GOT3 (cell line): ENCODE measurements around the gene NR2F1.
A peak's percentile ranks its signal among the peaks of the same experiment; 100 is the strongest.
"Not testable (repeated sequence)": the region's sequence is repeated elsewhere in the genome, so short reads cannot be mapped to it uniquely, and the experiment has no call there.

ENCODE experiments used
- DNase-seq: peaks from one replicate; lab custom pipeline; 2025; ENCODE audit warnings: mixed read lengths; lab: John Stamatoyannopoulos, UW

Gene NR2F1

DNA sequence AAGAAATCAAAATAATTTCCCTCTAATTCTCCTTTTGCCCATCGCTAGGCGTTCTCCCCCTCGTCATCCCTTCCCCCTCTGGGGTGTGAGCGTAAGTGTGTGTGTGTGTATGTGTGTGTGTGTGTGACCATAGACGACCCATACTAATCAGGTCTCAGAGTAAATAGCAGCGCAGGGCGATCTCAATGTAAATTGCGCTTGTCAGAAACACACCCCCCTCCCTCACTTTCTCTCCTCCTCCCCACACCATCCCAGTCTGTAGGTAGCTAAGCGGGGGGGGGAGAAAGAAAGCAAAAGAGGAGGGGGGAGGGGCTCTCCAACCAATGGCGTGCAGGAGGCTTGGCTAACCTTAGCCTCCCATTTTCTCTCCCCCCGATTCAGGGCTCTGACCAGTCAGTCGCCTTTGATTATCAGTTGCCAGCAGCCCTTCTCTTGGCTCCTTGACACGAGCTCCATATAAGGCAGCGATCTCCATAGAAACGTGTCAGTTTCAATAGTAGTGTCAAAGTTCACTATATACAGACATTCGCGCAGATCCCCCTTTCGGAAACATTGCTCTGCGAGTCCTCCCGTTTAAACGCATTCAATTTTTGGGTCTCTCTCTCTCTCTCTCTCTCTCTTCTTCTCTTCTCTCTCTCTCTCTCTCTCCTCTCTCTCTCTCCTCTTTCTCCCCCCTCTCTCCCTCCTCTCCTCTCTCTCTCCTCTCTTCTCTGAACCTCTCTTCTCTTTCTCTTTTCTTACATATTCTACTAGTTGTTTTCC lies at the start of gene NR2F1:
Gene NR2F1, plus strand, starts transcription at position 546 of the 762 bp plus-strand sequence. CDS start 1,802 bp downstream, outside the sequence.
- DNase-seq: peak; percentile 35

DNA sequence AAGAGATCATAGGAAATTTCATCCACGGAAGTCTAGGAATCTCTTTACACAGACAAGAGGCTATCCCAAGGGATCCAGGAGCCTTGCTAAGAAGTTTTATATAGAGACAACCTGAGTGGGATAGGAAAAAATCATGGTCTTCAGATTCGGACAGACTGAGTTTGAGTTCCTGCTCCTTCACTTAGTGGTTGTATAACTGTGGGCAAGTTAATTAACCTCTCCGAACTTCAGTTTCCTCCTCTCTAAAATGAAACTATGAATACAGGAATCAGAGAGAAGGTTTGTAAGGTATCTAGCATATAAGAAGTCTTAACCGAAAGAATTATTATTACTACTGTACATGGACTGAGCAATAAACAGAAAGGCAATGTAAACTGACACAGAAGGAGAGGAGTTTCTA lies 37.1 kb upstream of the NR2F1 start:
- no peak for DNase-seq

DNA sequence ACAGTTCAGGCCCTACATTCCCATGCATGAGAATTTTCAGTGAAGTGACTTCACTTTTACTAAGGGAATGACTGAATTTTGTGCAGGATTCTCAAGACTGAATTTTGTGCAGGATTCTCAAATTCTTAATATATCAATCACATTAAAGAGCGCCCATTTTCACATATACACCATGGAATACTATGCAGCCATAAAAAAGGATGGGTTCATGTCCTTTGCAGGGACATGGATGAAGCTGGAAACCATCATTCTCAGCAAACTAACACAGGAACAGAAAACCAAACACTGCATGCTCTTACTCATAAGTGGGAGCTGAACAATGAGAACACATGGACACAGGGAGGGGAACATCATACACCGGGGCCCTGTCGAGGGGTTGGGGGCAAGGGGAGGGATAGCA lies 33.4 kb upstream of the NR2F1 start:
- DNase-seq: not testable (repeated sequence)

DNA sequence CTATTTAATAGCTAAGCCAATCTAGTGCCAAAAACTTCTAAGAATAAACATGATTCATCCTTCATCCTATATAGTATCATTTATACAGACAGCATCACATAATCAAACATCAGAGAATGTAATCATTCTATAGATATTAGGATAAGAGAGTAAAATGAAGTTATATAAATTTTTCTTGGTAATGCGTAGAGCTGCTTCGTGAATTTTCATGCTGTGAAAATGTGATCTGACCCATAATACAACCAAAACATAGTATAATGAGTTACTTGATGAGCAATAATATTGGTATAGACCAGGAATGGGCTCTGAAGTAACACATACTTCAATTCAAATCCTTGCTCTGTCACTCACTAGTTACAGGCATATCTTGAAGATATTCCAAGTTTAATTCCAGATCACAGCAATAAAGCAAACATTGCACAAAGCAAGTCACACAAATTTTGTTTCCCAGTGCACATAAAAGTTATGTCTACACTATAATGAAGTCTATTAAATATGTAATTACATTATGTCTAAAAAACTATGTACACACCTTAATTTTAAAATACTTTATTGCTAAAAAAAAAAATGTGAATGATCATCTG lies 25.9 kb upstream of the NR2F1 start:
- no peak for DNase-seq

DNA sequence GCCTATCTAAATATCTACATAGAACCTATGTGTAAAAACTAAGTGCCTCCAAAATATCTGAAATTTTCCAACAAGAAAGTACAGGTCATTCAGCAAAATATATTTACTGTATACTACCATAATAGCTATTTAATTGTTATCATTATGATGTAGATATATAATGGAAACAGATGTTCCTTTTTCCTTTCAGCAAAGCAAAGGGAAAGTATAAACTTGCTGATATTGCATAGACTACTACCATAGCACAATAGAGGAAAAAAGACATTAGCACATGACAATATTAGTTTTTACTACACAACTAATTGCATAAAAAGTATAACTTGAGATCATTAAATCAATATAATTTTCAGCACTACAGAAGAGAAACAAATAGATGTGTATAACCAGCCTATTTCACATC lies 16.9 kb upstream of the NR2F1 start:
- no peak for DNase-seq

DNA sequence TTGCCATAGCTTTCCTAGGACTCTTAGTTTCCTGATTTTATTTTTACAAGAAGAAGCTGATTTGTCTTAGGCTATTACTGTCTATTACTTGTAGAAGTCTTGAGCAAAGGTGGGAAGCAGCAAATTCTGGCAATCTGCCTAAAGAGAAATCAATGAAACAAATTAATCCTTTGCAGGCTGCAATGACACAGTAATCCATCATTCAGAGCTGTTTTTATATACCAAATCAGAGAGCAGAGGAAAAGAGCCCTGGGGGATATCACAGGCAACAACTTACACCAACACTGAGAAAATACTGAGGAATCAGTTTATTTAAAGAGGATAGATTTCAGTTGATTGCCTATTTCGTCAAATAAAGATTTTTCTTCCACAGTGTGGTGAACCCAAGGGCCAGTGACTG lies 15.6 kb upstream of the NR2F1 start:
- DNase-seq: no peak

DNA sequence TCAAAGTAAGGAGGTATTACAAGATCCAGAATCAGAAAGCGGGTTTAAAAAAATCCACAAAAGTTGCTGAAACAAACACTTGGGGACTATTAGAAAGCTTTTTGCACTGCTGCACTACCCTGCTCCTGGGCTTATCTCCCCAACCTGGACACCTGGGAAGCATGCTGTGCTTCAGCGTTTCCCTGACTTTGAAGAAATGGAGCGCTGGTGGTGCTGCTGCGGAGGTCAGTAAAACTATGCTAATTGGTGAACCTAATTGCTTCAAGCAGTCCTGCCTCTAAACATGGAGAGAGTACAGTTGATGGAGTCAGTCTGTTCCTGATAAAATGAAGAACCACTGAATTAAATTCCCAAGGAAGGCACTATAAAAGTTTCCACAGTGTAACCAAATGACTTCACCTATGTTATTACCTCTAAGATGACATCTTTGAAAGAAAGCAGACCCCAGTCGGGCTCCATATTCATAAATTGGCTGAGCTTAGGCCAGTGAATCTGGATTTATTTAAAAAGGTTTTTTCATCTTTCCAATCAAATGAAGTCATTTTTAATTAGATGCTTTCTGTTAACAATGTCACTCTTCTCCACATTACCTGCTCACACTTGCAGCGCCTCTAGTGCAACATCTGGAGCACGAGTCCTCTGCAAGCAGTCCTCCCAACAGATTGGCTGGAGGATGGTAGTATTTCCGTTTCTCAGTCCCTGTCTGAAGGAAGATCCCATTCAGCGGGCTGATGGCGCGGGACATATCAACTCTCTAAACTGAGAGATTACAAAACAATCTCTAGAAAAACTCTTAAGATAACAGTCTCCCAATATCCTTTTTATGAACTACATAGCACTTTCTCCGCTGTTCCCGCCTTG lies 13.5 kb upstream of the NR2F1 start:
- no peak for DNase-seq

DNA sequence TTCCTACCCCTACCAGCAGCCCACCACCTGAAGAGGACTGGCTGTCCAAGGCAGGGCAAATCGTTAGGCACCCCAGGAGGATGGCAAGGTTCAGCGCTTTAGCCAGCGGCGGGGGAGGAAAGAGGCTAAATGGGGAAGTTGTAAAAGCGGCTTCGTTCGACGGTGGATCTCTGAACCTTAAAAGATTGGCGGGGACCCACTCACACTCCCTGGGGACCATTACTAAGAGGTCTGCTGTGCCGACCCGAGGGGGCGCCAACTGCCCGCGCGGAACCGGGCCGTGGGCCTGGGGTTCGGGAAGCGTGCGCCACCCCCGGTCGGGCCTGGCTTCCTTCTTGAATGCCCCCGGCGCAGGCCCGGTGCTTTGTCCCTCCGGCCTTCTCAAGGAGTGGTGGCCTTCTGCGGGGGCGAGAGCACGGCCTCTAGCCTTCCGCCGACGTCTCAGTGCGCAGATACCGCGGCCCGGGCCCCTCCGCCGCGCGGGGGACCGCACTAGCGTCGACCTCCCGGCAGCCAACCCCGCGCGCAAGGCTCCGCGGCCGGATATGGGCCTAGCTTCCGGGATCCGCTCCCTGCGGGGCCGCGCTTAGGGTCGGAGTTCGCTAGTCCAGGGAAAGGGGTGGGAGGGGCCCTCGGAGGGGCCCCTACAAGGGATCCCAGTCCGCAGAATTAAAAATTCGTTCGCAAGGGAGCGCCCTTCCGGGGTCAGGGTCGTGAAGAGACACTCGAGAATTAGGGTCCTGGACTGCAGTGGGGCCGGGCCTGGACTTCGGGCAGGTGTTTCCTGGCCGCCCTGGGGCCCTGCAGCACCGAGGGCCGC lies 12.5 kb upstream of the NR2F1 start:
- no peak for DNase-seq

DNA sequence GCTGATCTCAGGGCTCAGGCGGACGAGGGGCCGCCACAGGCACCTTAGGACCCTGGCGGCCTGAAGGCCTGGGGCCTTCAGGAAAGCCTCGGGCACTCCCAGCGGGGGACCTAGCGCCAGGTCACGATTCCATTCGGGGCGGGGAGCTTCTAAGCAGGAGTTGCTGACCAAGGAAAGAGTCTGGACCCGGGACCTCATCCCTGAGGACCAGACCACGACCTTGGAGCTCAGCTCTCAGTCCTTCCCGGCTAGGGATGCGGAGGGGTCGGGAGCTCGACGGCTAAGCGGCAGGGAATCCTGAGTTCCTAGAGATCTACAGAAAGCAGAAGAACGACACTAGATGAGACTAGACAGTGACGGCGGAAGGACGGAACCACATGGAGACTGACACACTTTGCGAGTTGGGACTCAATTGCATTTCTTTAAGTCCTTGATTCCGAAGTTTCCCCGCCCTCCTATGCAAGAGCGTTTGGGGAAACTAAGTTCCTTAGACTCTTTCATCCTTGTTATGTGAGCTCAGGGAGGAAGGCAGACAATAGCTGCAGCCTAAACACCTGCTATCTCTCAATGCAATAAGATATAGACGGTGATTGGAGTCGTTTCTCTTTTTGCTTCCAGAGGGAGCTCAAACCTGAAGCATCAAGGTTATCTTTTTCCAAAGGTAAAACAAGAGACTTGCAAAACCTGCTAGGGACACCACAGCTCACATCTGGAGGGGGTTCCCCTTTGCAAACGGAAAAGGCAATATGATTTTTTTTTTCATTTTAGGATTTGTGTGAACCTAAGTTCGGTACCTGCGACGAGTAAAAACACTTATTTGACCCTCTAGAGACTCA lies 11.7 kb upstream of the NR2F1 start:
- no peak for DNase-seq

DNA sequence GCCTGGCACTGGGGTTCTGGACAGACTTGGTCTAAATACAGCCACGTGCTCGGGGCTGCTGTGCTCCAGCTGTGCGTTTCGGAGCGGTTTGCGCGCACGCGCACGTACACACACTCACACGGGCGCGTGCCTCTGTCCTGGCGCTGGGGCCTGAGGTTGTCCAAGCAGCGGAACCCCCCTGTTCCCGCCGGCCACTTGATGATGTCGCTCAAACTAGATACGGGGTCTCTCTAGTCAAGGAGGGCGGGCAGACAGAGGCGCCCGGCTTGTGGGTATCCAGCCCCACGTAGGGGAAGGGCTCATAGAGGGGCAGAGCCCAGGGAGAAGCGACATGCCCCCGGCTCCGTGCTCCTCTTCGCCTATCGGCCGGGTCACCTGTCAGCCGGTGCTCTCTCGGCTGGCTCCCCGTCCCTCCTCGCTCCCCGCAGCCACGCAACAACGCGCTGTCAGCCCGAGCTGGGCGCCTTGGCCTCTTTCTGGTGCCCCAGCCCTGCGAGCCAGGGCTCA lies 10.9 kb upstream of the NR2F1 start:
- DNase-seq: no peak

DNA sequence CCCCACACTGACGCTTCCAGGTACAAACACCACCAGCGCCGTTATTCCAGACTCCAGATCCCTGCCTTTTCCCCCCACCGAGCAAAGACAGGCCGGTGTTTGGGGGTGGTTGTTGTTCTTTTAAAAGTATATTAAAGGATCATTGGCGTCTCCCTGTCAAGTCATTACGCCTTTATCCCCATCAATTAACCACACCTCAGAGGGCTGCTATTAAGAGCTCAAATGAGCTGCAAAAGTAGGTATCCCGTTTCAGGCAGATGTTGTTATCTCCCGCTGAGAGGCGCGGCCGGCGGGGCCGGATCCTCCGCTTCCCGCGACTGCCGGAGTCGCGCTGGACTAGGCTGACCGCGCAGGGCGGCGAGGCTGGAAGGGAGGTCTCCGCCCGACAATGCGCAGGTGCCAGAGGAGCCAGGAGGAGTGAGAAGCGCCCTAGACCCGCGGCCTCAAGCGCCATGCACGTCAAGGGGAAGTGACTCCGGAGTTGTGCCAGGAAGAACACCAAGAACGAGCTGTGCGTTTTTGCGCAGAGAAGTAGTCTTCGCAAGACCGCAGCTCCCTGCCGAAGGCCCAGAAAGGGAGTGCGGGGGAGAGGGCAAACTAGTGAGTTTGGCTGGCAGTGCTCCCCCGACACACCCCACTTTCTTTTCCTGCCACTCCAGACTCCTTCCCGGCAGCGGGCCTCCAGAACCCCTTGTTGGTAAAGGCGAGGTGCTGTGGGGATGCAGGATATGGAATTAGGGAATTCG lies 10.2 kb upstream of the NR2F1 start:
- no peak for DNase-seq

DNA sequence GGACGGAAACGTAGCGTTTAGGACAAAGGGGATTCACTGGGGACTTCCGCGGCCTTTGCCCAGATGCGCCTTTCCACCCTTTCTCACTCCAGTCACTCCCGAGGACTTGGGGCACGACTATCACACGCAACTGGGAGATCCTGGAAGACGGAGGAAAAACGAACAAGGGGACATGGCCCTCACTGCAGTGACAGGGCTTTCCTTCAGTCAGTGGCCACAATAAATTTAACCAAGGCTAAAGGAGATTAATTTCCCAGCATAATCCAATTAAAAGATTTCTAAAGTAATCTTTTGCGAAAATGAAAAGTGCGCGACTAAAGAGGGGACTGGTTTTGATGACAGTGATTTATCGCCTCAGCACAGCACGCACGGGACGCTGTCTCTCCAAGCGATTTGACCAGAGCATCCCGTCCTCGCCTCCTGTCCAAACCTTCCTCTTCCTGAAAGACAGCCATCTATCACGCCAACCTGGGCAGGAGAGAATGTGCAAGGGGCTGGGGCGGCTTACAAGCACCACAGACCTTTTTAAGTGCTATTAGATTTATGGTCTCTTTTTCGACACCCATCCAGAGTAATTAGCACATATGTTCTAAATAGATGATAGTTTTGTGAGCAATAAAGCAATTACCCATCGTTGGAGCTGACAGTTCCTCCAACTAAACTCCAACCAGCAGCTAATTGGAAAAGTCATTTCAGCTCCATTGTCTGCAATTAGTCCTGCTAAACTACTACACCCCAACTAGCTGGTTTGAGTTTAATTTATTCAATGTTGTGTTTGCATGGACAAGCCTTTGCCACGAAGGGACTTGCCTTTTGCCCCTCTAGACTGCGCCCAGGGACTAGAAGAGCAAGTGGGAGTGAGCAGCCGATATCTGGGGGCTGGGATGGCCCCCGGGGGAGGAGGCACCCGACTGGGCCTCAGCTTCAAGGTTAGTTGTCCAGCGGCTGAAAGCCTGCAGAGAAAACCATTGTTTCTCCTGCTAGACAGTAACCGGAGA lies 9.4 kb upstream of the NR2F1 start:
- no peak for DNase-seq

DNA sequence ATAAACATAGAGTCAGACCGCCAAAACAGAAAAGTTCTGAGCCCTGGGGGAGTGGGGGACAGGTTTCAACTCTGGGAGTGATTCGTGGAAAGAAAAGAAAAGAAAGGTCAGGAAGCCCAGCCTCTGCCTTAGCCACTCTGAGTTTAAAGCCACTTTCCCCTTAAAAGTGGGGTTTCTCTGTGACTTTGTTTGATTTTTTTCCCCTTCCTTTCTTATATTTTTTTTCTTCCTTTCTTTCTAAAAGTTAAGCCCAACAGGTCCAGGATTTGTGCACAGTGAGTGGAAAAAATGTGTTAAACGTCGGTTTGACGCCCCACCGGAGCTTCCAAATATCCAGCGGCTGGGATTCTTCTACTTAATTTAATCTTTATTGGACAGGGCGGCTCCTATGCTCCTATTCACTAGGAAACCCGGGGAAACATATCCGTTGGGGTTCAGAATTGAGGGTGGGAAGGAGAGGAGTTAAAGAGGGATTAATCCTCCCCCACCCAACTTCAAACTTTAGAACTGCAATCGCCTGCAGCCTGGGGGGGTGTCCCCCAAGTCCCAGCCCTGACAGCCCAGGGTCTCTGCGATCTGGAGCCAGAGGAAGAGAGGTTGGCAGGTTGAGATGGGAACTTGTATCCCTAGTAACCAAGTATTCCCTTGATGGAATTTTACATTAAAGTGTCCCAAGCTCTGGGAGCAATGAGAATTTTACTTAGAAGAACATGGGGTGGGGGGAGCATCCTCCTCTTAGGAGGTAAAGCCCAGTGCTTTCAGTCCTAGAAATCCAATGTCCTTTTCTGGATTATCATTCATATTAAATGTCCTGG lies 8.3 kb upstream of the NR2F1 start:
- DNase-seq: no peak

DNA sequence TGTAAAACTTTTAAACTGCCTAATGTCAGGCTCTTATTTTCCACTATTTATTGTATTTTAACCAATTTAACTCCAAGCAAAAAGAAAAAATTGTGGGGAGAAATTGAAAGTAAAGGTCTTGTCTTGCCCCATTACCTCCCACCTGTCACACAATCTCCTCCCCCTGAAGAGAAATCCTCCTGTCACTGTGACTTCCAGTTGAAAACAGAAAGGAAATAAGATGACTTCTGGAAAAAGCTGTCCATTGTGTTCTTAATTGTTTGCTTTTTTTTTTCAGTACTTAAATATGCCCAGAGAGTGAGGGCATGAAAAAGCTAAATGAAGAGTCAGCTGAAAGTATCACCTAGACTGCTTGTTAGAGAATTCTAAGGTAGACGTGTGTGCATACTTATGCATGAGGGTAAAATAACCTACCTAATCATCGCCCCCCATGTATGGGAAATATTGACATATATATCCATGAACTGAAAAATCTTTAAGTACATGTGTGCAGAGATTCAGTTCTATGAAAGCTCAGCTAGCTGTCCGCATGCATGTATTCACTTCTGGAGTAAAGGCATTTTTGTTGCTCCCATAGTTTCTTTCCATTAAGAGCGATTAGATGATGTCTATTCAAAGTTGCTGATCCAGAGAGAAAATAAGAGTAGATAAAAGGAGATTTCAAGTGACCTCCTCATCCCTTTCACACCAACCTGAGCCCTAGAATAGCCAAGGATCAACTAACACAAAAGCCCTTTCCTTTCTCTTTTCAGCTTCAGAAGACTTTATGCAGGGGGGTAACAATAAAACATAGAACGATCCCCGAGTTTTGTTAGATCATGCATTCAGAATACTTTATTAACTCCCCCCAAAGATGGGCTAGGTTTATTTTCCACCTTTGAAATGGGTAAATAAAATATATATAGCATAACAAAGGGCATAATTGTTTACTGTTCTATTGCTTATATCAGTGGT lies 7.3 kb upstream of the NR2F1 start:
- no peak for DNase-seq

DNA sequence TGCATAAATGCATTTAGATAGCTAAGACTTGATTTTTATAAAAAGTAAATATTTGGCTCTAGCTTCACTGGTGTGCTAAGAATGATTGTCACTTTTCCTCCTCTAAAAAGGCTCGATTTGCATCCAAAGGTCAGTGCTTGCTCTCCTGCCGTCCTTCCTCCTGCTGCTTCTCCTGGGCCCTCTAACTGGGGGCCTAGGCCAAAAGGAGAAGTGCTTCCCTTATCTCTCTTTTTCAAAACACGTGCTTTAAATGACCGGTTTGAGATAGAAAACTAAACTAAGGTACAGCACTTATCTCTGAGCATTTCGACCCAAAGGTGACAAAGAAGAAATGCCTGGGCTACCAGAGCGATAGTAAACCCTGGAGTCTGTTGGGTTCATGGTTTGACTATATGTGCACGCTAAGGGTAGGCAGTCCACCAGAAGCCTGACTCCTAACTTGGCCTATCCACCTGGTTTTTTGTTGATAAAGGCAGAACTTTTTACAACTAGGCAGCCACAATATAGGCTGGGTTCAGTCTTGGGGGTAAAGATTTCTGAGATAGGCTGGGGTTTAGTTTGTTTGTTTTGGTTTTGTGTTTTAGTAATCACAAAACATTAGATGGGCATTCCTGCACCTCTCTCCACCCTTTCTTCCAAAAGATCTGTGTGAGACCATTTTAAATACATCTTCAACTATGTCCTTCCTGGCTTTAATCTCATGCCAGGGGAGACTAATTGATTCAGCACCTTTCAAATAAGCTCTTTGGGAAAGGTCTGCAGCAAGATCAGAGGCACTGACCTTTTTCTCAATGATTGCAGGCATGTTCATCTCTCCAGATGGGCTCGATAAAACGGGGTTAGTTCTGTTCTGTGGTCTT lies 5.8 kb upstream of the NR2F1 start:
- no peak for DNase-seq
